Endothelial cell of hepatic sinusoid (primary cell): ENCODE measurements around the gene MRPS26.
"Not testable (repeated sequence)": the region's sequence is repeated elsewhere in the genome, so short reads cannot be mapped to it uniquely, and the experiment has no call there.

Experiments
- in situ Hi-C: cut with HindIII; loops from 2 replicates; pipeline ENCODE4 v1.10.0; 2017; ENCODE audit warnings: low sequenced_read_pairs

The MRPS26 gene

GRCh38 chr20:3072530-3073250 lies 26.8 kb downstream of the MRPS26 start:
- in situ Hi-C loops: no loop called here

GRCh38 chr20:3073251-3073643 lies 27.4 kb downstream of the MRPS26 start:
- in situ Hi-C loops: not testable (repeated sequence)

- in situ Hi-C loops: no loop called here
Measured at GRCh38 chr20:3074812-3075211, 29.0 kb downstream of the MRPS26 start.

GRCh38 chr20:3075315-3075714 lies 29.5 kb downstream of the MRPS26 start:
- in situ Hi-C loops: not testable (repeated sequence)

- in situ Hi-C loops: no loop called here
Measured at GRCh38 chr20:3077618-3078134, 31.8 kb downstream of the MRPS26 start.

- in situ Hi-C loops: no loop called here
Measured at GRCh38 chr20:3080939-3081388, 35.1 kb downstream of the MRPS26 start.

GRCh38 chr20:3081641-3082040 lies 35.8 kb downstream of the MRPS26 start:
- in situ Hi-C loops: no loop called here

GRCh38 chr20:3082306-3082951 lies 36.6 kb downstream of the MRPS26 start:
- in situ Hi-C loops: no loop called here

- in situ Hi-C loops: no loop called here
Measured at GRCh38 chr20:3082955-3083952, 37.4 kb downstream of the MRPS26 start.

GRCh38 chr20:3084283-3084985 lies 38.6 kb downstream of the MRPS26 start, which contains the start of gene AVP:
AVP (minus strand) TSS chr20:3084724; CDS start chr20:3084674, 50 bp downstream.
- in situ Hi-C loops: no loop called here

- in situ Hi-C loops: no loop called here
Measured at GRCh38 chr20:3084986-3085360, 39.1 kb downstream of the MRPS26 start.

GRCh38 chr20:3085571-3086072 lies 39.8 kb downstream of the MRPS26 start:
- in situ Hi-C loops: no loop called here

- in situ Hi-C loops: no loop called here
Measured at GRCh38 chr20:3088031-3088430, 42.2 kb downstream of the MRPS26 start.

- in situ Hi-C loops: no loop called here
Measured at GRCh38 chr20:3090565-3090964, 44.7 kb downstream of the MRPS26 start.

GRCh38 chr20:3092611-3093379 lies 46.9 kb downstream of the MRPS26 start:
- in situ Hi-C loops: no loop called here

- in situ Hi-C loops: no loop called here
Measured at GRCh38 chr20:3093861-3094361, 48.1 kb downstream of the MRPS26 start.

- in situ Hi-C loops: no loop called here
Measured at GRCh38 chr20:3094848-3095629, 49.2 kb downstream of the MRPS26 start.
